K562 (cell line): ENCODE data around the gene HIVEP3. TPM values are rescaled to one million over a fixed set of nuclear protein-coding genes. Genes with fewer than 3 reads are reported as not detected.

Experiments used
- ATAC-seq: fragments of 200-7000 bp; cut with Tn5 transposase; 3 replicates; pipeline ENCODE4 v1.9.1; 2020; ENCODE audit warnings: moderate library complexity
- BruUV-seq: library from RNA; stranded (reverse); fragments of 400-500 nt; replicated peaks from 2 replicates; lab custom pipeline; 2021; lab: Mats Ljungman, UMichigan
- CTCF ChIA-PET: fragments of 300-600 bp; formaldehyde crosslinking; extraction: SDS; loops from one replicate; lab custom pipeline; 2021; ENCODE audit warnings: low intra/inter-chr PET ratio; lab: Yijun Ruan, JAX
- POLR2A ChIA-PET: fragments of 300-600, 350-650 bp; sonication (Branson Sonifier 250); formaldehyde crosslinking; extraction: SDS; loops from one replicate; lab custom pipeline; 2021; ENCODE audit warnings: antibody characterized with exemption, inconsistent platforms; lab: Yijun Ruan, JAX
- DNase-seq, 4 experiments: peaks; one replicate each; pipeline versions ENCODE4 v3.0.0 to v3.0.0-alpha.2; 2011 to 2018; ENCODE audit warnings: low spot score in 3 of 4, mixed read lengths in 3 of 4; ENCODE audit errors: extremely low read depth in 1 of 4
- FAIRE-seq: peaks from 2 replicates; lab custom pipeline; 2011; peaks lifted over from hg19 to GRCh38; lab: Jason Lieb, UNC
- H2AFZ ChIP-seq: 2 replicates; pipeline ENCODE4 v1.6.0; 2011; ENCODE audit warnings: low read depth, low read length, control low read depth, inconsistent platforms
- H3K27ac ChIP-seq: fragments of 200-600 bp; 3 replicates; pipeline ENCODE4 v1.8.0; 2011; ENCODE audit warnings: low read depth, mild to moderate bottlenecking, control low read depth, inconsistent platforms, low read length, moderate library complexity, mixed read lengths; ENCODE audit errors: extremely low read depth
- H3K27me3 ChIP-seq, 2 experiments: fragments of 300-600 bp in 1 of 2; 2 replicates in 1 of 2; 3 replicates in 1 of 2; pipeline versions ENCODE4 v1.6.0 to v1.8.0; 2011; ENCODE audit warnings: inconsistent platforms in 2 of 2, low read length in 2 of 2, mild to moderate bottlenecking in 1 of 2, mixed read lengths in 1 of 2, moderate library complexity in 1 of 2; ENCODE audit not compliant: control insufficient read depth in 2 of 2, insufficient read depth in 2 of 2
- H3K36me3 ChIP-seq: fragments of 300-600 bp; 3 replicates; pipeline ENCODE4 v1.8.0; 2011; ENCODE audit warnings: mild to moderate bottlenecking, low read length, inconsistent platforms; ENCODE audit not compliant: control insufficient read depth, insufficient read depth
- H3K4me1 ChIP-seq, 2 experiments: fragments of 200-600 bp in 1 of 2; replicated peaks in 1 of 2; 2 replicates in 1 of 2; 3 replicates in 1 of 2; pipeline versions ENCODE4 v1.5.1 to v1.8.0; 2011; ENCODE audit warnings: inconsistent platforms in 2 of 2, low read length in 2 of 2, mild to moderate bottlenecking in 1 of 2, mixed read lengths in 1 of 2, moderate library complexity in 1 of 2; ENCODE audit not compliant: control insufficient read depth in 2 of 2, insufficient read depth in 2 of 2
- H3K4me2 ChIP-seq: 2 replicates; pipeline ENCODE4 v1.6.1; 2011; ENCODE audit warnings: low read length, control low read depth, inconsistent platforms, mixed read lengths; ENCODE audit not compliant: insufficient read depth
- H3K4me3 ChIP-seq: fragments of 200-600 bp; sonication (generic), shearing (Covaris generic); 2 replicates; pipeline ENCODE4 v1.5.1; 2016; ENCODE audit warnings: control low read depth, inconsistent platforms
- H3K79me2 ChIP-seq: fragments of 200-600 bp; 3 replicates; pipeline ENCODE4 v1.8.0; 2011; ENCODE audit warnings: low read length, inconsistent platforms; ENCODE audit not compliant: control insufficient read depth, insufficient read depth
- H3K9ac ChIP-seq, 2 experiments: 2 replicates each; pipeline versions ENCODE4 v1.6.0 to v1.6.1; 2011; ENCODE audit warnings: low read depth in 2 of 2, low read length in 2 of 2, control low read depth in 1 of 2, inconsistent platforms in 1 of 2, mild to moderate bottlenecking in 1 of 2, mixed read lengths in 1 of 2; ENCODE audit not compliant: insufficient read depth in 1 of 2
- H3K9me1 ChIP-seq: one replicate; pipeline ENCODE4 v1.6.0; 2011; ENCODE audit warnings: inconsistent platforms, mild to moderate bottlenecking, low read length, moderate library complexity; ENCODE audit not compliant: control insufficient read depth, insufficient read depth
- H3K9me3 ChIP-seq: replicated peaks from 2 replicates; pipeline ENCODE4 v1.5.1; 2011; ENCODE audit warnings: low read depth, low read length, inconsistent platforms; ENCODE audit not compliant: control insufficient read depth, insufficient read depth
- H4K20me1 ChIP-seq: replicated peaks from 2 replicates; pipeline ENCODE4 v1.6.1; 2011; ENCODE audit warnings: low read length, inconsistent platforms, mixed read lengths; ENCODE audit not compliant: control insufficient read depth, insufficient read depth
- ARID3A ChIP-seq: IDR thresholded peaks from 2 replicates; pipeline ENCODE4 v1.6.1; 2012; ENCODE audit warnings: low read depth, low read length, improper control_type of control experiment, borderline replicate concordance
- ATF6 ChIP-seq: sonication (generic); formaldehyde crosslinking; IDR thresholded peaks from 2 replicates; pipeline ENCODE4 v1.4.0; 2020; ENCODE audit warnings: mild to moderate bottlenecking, missing genetic modification reagents
- ETV1 ChIP-seq: fragments of 450-650 bp; conservative IDR thresholded peaks from 2 replicates; pipeline ENCODE4 v1.6.1; 2016; ENCODE audit warnings: missing genetic modification characterization, control low read depth, low read depth, missing compliant biosample characterization
- HBP1 ChIP-seq: fragments of 450-650 bp; formaldehyde crosslinking; IDR thresholded peaks from 2 replicates; pipeline ENCODE4 v1.4.0; 2022; ENCODE audit warnings: missing genetic modification characterization
- HEY1 ChIP-seq: fragments of 250-450 bp; sonication (Bioruptor Pico); IDR thresholded peaks from 2 replicates; pipeline ENCODE4 v1.5.0; 2020; ENCODE audit warnings: mild to moderate bottlenecking, moderate library complexity, borderline replicate concordance
- HMBOX1 ChIP-seq: sonication (generic); IDR thresholded peaks from 2 replicates; pipeline ENCODE4 v1.6.1; 2016
- HMG20A ChIP-seq: fragments of 450-650 bp; formaldehyde crosslinking; conservative IDR thresholded peaks from 2 replicates; pipeline ENCODE4 v1.4.0; 2020; ENCODE audit warnings: mild to moderate bottlenecking, mixed read lengths
- JUND ChIP-seq, 2 experiments: IDR thresholded peaks; 2 replicates in 1 of 2; 3 replicates in 1 of 2; pipeline ENCODE4 v1.6.1; 2011; ENCODE audit warnings: borderline replicate concordance in 2 of 2, low read depth in 2 of 2, low read length in 2 of 2, improper control_type of control experiment in 1 of 2, missing biosample characterization in 1 of 2, missing genetic modification characterization in 1 of 2, missing genetic modification reagents in 1 of 2
- NR2F6 ChIP-seq: fragments of 450-650 bp; formaldehyde crosslinking; IDR thresholded peaks from 2 replicates; pipeline ENCODE4 v1.4.0; 2020; ENCODE audit warnings: mild to moderate bottlenecking
- TRIM24 ChIP-seq, 2 experiments: fragments of 450-650 bp; IDR thresholded peaks; 2 replicates each; pipeline ENCODE4 v1.6.1; 2016
- YY1 ChIP-seq, 3 experiments: IDR thresholded peaks; 2 replicates each; pipeline ENCODE4 v1.6.1; 2011; ENCODE audit warnings: low read length in 2 of 3, mild to moderate bottlenecking in 2 of 3, moderate library complexity in 2 of 3, borderline replicate concordance in 1 of 3, control low read depth in 1 of 3, low read depth in 1 of 3; ENCODE audit not compliant: insufficient read depth in 3 of 3, insufficient replicate concordance in 2 of 3, control insufficient read depth in 1 of 3, insufficient read length in 1 of 3; ENCODE audit errors: extremely low read depth in 1 of 3
- ZNF589 ChIP-seq: fragments of 200-800 bp; sonication (Bioruptor generic); IDR thresholded peaks from 2 replicates; pipeline ENCODE4 v1.6.1; 2016; ENCODE audit warnings: low read depth, missing genetic modification characterization, missing compliant biosample characterization
- WGBS: fragments of 100-300 bp; shearing (Covaris generic); methylation state at CpG from one replicate; pipeline ENCODE4 v1.1.6; 2016; ENCODE audit warnings: low coverage, mixed read lengths; ENCODE audit not compliant: insufficient coverage; ENCODE audit errors: missing lambda C conversion rate; 5-methylcytosine and 5-hydroxymethylcytosine counted together
- in situ Hi-C: fragments of 300-500 bp; cut with MboI; formaldehyde crosslinking; loops from 4 replicates; pipeline ENCODE4 v1.15.0; 2018; ENCODE audit warnings: inconsistent platforms, mixed read lengths
- intact Hi-C: fragments of 100-400 bp; cut with micrococcal nuclease; formaldehyde crosslinking; loops from 2 replicates; pipeline ENCODE4 v1.14.2; 2022
- polyA plus RNA-seq, 8 experiments: library from polyadenylated mRNA; depleted of rRNA in 4 of 8; stranded (reverse) in 5 of 8; unstranded in 3 of 8; fragments of >200 nt; fragmentation: Nextera tagmentation in 2 of 8; fragmentation: Illumina TruSeq in 1 of 8; extraction: Ambion mirVana in 2 of 8; extraction: Trizol in 1 of 8; gene quantifications; 2 replicates each; pipeline versions ENCODE4 v1.2.1 to v1.2.3, GENCODE V29; 2011 to 2014; ENCODE audit warnings: inconsistent platforms in 1 of 8, missing spikeins in 1 of 8
- total RNA-seq, 7 experiments: library from RNA; depleted of rRNA in 6 of 7; stranded (reverse); fragments of >200 nt in 6 of 7; fragmentation: Illumina TruSeq in 2 of 7; extraction: Trizol in 2 of 7; gene quantifications; 2 replicates each; pipeline versions ENCODE4 v1.2.1 to v1.2.3, GENCODE V29; 2011 to 2021; ENCODE audit warnings: low replicate concordance in 1 of 7

The HIVEP3 gene
- total and polyA plus RNA-seq, 9 of the 15 experiments (the other 6 are each of a cell fraction or from before 2014, with no cell fraction given): 0.09 to 0.58 (median 0.34) TPM; not detected in 1

GRCh38 chr1:41765152-41765551 lies 153.6 kb downstream of the HIVEP3 start:
- DNase-seq: no peak
- 0% methylated on average over 3 of the region's 3 CpGs for WGBS
- Histone ChIP-seq H3K27me3 (peaks cover 5 to 18% of the 10 kb centered on the region in 2 experiments; a peak in 4 of 5 replicates), H3K27ac (no peak overlapping the region), H2AFZ (no peak overlapping the region), H3K4me3 (no peak overlapping the region), H3K79me2 (no peaks in the 10 kb centered on the region), H3K9me1 (no peaks in the 10 kb centered on the region), H3K9ac (no peak overlapping the region), H3K4me2 (no peak overlapping the region), H3K4me1 (no peaks in the 10 kb centered on the region), H3K36me3 (no peaks in the 10 kb centered on the region), H4K20me1 (peaks cover 3% of the 10 kb centered on the region; the same call in 1 of the 2 replicates), H3K9me3 (no peaks in the 10 kb centered on the region; the same call in 1 of the 2 replicates)
- BruUV-seq: no TSS peak
- ChIA-PET CTCF (no interaction called here), POLR2A (no interaction called here)
- FAIRE-seq: no peak
- no peak for ATAC-seq
- intact Hi-C loops: no loop called here
- in situ Hi-C loops: no loop called here
- TF ChIP-seq HMG20A (CRISPR knock-in tag) (no peak), TRIM24 (IDR thresholded peaks at IDR 0.05) (no peak), ARID3A (no peak), HBP1 (CRISPR knock-in tag) (no peak), NR2F6 (CRISPR knock-in tag) (no peak), JUND (IDR thresholded peaks at IDR 0.05; ENCODE audit: borderline replicate concordance, low read depth, low read length) (no peak), JUND (tag; IDR thresholded peaks at IDR 0.05; ENCODE audit: borderline replicate concordance, low read depth, low read length) (no peak), HMBOX1 (no peak), YY1 (IDR thresholded peaks at IDR 0.05; ENCODE audit: borderline replicate concordance in 1 of 3, control insufficient read depth in 1 of 3, extremely low read depth in 1 of 3, insufficient read depth in 3 of 3, insufficient read length in 1 of 3, insufficient replicate concordance in 2 of 3, low read depth in 1 of 3, low read length in 2 of 3) (no peak), HEY1 (no peak), ATF6 (no peak), ZNF589 (CRISPR knock-in tag) (no peak), ETV1 (tag) (no peak)
